Measurements from ENCODE around the gene CTCF. TPM values are rescaled to one million over a fixed set of nuclear protein-coding genes. Genes with fewer than 3 reads are reported as not detected.

The CTCF gene
- total and polyA plus RNA-seq, 2 experiments from 2014 or later = 64.5 to 72.3 TPM

DNA sequence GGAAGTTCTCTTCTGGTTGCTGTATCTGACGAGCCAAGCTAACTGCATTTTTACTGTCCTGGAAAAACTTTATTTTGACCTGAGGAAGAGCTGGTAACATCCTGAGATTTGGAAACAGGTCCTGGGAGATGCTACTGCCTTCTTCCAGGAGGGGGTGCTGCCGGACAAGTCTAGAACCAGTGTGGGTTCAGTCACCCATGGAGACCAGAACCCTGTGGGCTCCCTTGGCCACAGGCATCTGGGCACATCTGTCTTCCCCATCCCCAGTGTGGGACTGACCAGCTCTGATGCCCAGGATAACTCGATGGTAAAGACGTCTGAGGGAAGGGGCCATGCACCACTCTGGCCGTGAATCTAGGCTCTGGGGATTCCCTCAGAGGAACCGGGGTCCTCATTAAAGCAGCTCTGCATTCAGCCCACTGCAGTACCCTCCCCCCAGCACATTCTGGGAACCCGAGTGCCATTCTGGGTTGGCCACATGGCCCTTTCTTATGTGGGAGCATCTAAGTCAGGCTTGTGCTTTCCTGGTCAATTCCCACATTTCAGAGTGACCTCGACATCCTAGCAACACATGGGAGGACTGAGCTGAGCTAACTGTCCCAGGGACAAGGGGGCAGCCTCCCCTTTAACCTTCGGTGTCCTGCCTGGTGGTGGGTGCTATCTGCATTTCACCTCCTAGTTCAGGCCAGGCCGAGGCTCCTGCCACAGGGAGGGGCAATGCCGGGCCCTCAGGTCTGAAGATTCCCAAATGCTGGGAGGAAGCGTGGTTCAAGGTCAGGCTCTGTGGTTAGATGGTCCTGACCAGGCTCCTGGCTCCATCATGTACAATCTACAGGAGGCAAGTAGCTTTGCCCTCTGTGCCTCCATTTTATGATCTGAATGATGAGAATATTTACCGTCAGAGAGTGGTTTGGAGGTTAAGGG, 110.7 kb downstream of the CTCF start (continued):
- TF ChIP-seq, protein P1, sequence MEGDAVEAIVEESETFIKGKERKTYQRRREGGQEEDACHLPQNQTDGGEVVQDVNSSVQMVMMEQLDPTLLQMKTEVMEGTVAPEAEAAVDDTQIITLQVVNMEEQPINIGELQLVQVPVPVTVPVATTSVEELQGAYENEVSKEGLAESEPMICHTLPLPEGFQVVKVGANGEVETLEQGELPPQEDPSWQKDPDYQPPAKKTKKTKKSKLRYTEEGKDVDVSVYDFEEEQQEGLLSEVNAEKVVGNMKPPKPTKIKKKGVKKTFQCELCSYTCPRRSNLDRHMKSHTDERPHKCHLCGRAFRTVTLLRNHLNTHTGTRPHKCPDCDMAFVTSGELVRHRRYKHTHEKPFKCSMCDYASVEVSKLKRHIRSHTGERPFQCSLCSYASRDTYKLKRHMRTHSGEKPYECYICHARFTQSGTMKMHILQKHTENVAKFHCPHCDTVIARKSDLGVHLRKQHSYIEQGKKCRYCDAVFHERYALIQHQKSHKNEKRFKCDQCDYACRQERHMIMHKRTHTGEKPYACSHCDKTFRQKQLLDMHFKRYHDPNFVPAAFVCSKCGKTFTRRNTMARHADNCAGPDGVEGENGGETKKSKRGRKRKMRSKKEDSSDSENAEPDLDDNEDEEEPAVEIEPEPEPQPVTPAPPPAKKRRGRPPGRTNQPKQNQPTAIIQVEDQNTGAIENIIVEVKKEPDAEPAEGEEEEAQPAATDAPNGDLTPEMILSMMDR (conservative IDR thresholded peaks at IDR 0.05; ENCODE audit: low read depth in 2 of 2) = peak; percentile 84 to 94
- no peak for TF ChIP-seq NANOG (IDR thresholded peaks at IDR 0.05; ENCODE audit: borderline replicate concordance)
- TF ChIP-seq EZH2phosphoT487 (IDR thresholded peaks at IDR 0.05; ENCODE audit: unreplicated experiment) = no peak
- no peak for TF ChIP-seq ZNF462 (CRISPR knock-in tag; IDR thresholded peaks at IDR 0.05)
- no peak for TF ChIP-seq JUNB (IDR thresholded peaks at IDR 0.05; ENCODE audit: unreplicated experiment)
- TF ChIP-seq ZNF331 (CRISPR knock-in tag; IDR thresholded peaks at IDR 0.05; ENCODE audit: low read depth) = no peak
- no peak for TF ChIP-seq STAT1 (IDR thresholded peaks at IDR 0.05; ENCODE audit: unreplicated experiment)
